GM21515 (cell line): ENCODE measurements around the gene TSPO.

Experiments
- ATAC-seq: cut with Tn5 transposase; IDR thresholded peaks from one replicate; pipeline ENCODE4 v1.9.1; 2021; ENCODE audit not compliant: unreplicated experiment

The TSPO gene

GRCh38 chr22:43199541-43199940 is 48.2 kb downstream of the TSPO start:
- no peak for ATAC-seq

- no peak for ATAC-seq
Measured at GRCh38 chr22:43200031-43200430, 48.7 kb downstream of the TSPO start.

GRCh38 chr22:43200555-43200954 is 49.2 kb downstream of the TSPO start:
- no peak for ATAC-seq

GRCh38 chr22:43201486-43202219 is 50.3 kb downstream of the TSPO start:
- ATAC-seq, result no peak

- no peak for ATAC-seq
Measured at GRCh38 chr22:43202326-43202725, 51.0 kb downstream of the TSPO start.

GRCh38 chr22:43202756-43203410 is 51.5 kb downstream of the TSPO start:
- no peak for ATAC-seq

- no peak for ATAC-seq
Measured at GRCh38 chr22:43203471-43203981, 52.2 kb downstream of the TSPO start.

- ATAC-seq, result no peak
Measured at GRCh38 chr22:43205261-43205691, 53.9 kb downstream of the TSPO start.

- ATAC-seq, result no peak
Measured at GRCh38 chr22:43205748-43206508, 54.6 kb downstream of the TSPO start.

GRCh38 chr22:43206509-43207161 is 55.3 kb downstream of the TSPO start:
- ATAC-seq, result no peak

- ATAC-seq, result no peak
Measured at GRCh38 chr22:43207386-43207785, 56.0 kb downstream of the TSPO start.

GRCh38 chr22:43207849-43208702 is 56.7 kb downstream of the TSPO start:
- no peak for ATAC-seq

- ATAC-seq, result no peak
Measured at GRCh38 chr22:43208703-43209522, 57.6 kb downstream of the TSPO start.

- no peak for ATAC-seq
Measured at GRCh38 chr22:43209523-43209890, 58.1 kb downstream of the TSPO start.

GRCh38 chr22:43209971-43210370 is 58.6 kb downstream of the TSPO start:
- ATAC-seq, result no peak

- no peak for ATAC-seq
Measured at GRCh38 chr22:43210631-43211515, 59.5 kb downstream of the TSPO start.

GRCh38 chr22:43211941-43212433 is 60.6 kb downstream of the TSPO start:
- no peak for ATAC-seq

GRCh38 chr22:43212434-43212952 is 61.1 kb downstream of the TSPO start:
- no peak for ATAC-seq
